HPDE6-E6E7 (cell line): Measurements from ENCODE around the gene AJM1.
"Not testable (repeated sequence)": the region's sequence is repeated elsewhere in the genome, so short reads cannot be mapped to it uniquely, and the experiment has no call there.

Experiments
- DNase-seq: peaks from one replicate; pipeline ENCODE4 v3.0.0; 2011; ENCODE audit warnings: missing footprints; ENCODE audit errors: extremely low spot score

AJM1 gene

GRCh38 chr9:136876476-136876875 lies 34.2 kb downstream of the AJM1 start:
- DNase-seq = no peak

DNA sequence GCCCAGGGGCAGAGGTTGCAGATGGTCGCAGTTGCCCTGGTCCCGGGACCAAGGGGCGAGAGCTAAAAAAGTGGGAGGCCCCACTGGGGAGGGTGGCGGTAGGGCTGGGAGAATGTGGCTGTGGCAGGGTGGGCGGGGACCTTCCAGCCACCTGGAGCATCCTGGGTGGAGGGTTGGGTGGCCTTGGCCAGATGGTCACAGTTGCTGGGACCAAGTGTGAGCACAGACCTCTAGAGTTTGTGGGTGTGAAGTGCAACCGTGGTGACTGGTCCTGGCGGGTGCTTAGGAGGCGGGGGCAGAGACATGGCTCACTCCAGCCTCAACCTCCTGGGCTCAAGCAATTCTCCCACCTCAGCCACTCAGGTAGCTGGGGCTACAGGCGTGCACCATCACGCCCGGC lies 38.4 kb downstream of the AJM1 start:
- no peak for DNase-seq

- peak; percentile 37 for DNase-seq
Observed at GRCh38 chr9:136881691-136882108, 39.4 kb downstream of the AJM1 start.

DNA sequence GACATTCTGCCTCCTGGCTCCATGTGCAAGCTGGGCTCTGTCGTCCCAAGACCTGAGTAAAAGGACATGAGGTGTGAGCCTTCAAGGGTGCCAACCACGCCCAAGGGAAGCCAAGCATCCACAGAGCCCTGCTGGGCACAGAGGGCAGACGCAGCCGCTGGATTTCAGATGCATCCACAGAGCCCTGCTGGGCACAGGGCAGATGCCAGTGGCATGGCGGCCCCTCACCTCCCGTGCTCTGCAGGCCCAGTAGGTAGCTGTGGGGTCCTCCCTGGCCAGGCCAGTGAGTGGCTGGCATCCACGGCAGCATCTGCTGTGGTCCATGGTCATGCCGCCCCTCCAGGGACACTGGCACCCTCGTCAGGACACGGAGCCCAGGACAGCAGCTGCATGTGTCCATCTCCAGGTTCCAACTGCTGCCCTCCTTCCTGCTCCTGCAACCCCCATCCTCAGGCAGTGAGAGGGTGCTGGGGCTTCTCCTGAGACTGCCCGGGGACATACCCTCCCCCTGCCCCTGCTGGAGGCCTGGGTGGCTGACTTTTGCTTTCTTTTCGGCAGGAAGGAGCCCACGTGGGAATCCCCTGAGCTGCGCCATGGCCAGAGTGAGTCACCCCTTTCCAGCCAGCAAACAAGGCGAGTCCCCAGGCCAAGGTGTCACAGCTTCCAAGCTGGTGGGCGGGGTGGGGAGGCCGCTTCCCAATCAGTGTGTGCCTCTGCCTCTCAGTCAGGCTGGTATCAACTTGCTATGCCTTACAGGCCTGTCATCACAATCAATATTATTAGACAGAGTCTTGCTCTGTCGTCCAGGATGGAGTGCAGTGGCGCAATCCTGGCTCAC lies 40.0 kb downstream of the AJM1 start:
- DNase-seq = peak; percentile 94

DNA sequence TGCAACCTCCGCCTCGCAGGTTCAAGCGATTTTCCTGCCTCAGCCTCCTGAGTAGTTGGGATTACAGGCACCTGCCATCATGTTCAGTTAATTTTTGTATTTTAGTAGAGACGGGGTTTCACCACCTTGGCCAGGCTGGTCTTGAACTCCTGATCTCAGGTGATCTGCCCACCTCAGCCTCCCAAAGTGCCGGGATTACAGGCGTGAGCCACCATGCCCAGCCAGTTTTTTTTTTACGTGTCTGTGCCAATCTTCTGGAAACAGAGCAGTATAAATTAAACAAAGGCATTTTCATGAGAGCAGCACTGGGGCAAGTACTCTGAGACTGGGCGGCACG lies 40.6 kb downstream of the AJM1 start:
- not testable (repeated sequence) for DNase-seq

GRCh38 chr9:136883670-136884069 lies 41.4 kb downstream of the AJM1 start:
- DNase-seq = not testable (repeated sequence)

GRCh38 chr9:136885950-136886578 lies 43.8 kb downstream of the AJM1 start, which contains the start of gene TRAF2:
TSS of gene TRAF2 (plus strand) at chr9:136886516. CDS start at chr9:136898741, 12,225 bp downstream.
- DNase-seq = peak; percentile 100

DNA sequence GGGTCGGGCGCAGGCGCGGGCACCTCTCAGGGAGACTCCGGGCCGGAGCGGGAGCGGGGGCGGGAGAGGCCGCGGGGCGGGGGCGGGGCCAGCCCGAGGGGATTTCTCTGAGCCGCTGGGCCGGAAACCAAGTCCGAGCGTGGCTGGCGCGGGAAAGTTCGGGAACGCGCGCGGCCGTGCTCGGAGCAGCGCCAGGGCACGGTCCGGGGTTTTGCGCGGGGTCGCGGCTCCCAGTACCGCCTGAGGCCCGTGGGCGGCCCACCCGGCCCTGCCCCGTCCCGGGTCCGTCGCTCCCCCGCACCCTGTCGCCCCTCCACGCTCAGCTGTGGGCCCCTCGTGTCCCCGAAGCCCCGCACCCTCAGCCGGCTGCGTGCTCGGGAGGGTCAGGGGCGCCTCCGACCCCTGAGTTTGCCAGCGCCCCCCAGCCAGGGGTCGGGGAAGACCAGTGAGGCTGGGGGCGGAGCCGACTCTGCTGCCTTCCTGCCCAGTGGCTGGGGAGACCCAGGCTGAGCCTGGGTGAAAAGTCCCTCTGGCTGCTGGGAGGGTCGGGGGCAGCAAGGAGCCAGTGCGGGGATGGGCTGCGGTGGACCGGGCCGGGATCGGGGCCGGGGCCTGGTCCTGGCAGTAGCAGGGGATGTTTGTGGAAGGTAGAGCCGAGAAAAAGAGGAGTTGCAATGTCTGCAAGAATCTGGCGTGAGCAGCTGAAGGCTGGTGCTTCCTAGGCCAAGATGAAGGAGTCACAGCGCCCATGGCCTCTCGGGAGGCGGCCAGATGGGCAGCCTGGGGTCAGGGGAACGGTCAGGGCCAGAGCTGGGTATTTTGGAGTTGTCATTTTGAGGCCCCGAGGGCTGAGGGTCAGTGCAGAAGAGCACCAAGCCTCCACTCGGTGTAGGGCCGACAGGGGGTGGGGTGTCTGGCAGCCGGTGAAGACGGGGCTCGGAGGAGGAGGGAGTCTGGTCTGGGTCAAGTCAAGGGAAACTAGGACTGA lies 44.6 kb downstream of the AJM1 start:
- DNase-seq = no peak

DNA sequence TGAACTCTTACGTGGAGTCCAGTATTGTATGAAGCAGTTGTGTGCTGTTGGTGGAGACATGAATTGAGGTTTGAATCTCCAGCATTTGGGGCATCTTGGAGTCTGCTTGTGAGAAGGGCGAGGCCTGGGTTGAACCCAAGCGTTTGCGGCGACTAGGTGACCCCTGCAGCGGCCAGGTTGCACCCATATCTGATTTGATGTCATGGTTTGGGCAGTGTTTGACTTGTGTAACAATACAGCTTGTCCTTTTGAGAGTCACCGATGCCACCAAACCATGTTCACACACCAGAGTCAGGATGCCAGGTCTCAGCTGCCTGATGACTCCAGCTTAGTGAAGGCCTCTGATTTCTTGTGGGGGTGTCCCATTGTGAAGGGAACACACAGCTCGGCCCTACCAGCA lies 46.2 kb downstream of the AJM1 start:
- DNase-seq = no peak

DNA sequence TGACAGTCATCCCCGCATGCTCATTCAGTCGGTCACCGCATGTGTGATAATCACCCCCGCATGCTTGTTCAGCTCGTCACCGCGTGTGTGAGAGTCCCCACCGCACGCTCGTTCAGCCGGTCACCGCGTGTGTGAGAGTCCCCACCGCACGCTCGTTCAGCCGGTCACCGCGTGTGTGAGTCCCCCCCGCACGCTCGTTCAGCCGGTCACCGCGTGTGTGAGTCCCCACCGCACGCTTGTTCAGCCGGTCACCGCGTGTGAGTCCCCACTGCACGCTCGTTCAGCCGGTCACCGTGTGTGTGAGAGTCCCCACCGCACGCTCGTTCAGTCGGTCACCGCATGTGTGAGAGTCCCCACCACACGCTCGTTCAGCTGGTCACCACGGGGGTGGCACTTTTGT lies 47.6 kb downstream of the AJM1 start:
- no peak for DNase-seq

DNA sequence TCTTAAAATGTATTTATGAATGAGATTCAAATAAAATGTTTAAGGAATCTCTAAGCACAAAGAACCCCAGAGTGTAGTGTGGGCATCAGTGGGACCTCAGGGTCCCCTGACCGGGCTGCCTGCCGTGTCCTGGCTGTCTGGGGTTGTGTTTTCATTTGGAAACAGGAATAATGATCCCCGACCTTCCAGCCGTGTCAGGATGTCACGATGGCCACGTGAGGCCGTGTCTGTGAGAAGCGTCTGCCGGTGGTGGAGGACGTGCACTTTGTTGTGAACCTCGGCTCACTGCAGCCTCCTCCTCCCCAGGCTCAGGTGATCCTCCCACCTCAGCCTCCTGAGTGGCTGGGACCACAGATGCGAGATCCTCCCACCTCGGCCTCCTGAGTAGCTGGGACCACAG lies 48.4 kb downstream of the AJM1 start:
- no peak for DNase-seq
